Dedifferentiated amniotic fluid mesenchymal stem cell (primary cell): Measurements from ENCODE around the gene SLC25A21.
"Not testable (repeated sequence)": the region's sequence is repeated elsewhere in the genome, so short reads cannot be mapped to it uniquely, and the experiment has no call there.

Experiments
- DNase-seq: peaks from one replicate; pipeline ENCODE4 v3.0.0-alpha.2; 2016; ENCODE audit errors: extremely low spot score

Gene SLC25A21

GRCh38 chr14:36713960-36714703 lies 458.3 kb downstream of the SLC25A21 start:
- DNase-seq, result no peak

GRCh38 chr14:36707570-36707969 lies 464.8 kb downstream of the SLC25A21 start:
- DNase-seq, result no peak

- no peak for DNase-seq
Observed at GRCh38 chr14:36702474-36702873, 469.9 kb downstream of the SLC25A21 start.

GRCh38 chr14:36701132-36701531 lies 471.3 kb downstream of the SLC25A21 start:
- no peak for DNase-seq

DNA sequence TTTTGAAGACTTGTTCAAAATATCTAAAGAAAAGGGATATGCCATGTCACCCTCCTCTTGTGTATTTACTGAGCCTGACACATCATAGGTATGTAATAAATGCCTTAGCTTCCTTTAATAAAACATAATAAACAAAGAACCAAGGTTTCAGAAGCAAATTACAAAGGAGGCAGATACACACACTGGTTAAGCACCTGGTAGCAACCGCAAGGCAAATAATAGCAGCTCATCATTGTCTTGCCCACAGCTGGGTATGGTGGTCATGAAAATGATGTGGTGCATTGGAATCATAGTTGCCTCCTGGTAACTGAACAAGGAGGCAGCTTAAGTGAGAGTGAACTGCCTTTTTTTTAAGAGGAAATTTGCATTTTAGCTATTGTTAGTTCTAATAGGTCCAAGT lies 471.8 kb downstream of the SLC25A21 start:
- no peak for DNase-seq

DNA sequence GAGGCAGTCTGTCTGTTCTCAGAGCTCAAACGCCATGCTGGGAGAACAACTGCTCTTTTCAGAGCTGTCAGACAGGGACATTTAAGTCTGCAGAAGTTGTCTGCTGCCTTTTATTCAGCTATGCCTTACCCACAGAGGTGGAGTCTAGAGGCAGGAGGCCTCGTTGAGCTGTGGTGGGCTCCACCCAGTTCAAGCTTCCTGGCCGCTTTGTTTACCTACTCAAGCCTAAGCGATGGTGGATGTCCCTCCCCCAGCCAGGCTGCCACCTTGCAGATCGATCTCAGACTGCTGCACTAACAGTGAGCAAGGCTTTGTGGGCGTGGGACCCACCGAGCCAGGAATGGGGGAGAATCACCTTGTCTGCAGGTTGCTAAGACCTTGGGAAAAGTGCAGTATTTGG lies 473.0 kb downstream of the SLC25A21 start:
- DNase-seq, result not testable (repeated sequence)

DNA sequence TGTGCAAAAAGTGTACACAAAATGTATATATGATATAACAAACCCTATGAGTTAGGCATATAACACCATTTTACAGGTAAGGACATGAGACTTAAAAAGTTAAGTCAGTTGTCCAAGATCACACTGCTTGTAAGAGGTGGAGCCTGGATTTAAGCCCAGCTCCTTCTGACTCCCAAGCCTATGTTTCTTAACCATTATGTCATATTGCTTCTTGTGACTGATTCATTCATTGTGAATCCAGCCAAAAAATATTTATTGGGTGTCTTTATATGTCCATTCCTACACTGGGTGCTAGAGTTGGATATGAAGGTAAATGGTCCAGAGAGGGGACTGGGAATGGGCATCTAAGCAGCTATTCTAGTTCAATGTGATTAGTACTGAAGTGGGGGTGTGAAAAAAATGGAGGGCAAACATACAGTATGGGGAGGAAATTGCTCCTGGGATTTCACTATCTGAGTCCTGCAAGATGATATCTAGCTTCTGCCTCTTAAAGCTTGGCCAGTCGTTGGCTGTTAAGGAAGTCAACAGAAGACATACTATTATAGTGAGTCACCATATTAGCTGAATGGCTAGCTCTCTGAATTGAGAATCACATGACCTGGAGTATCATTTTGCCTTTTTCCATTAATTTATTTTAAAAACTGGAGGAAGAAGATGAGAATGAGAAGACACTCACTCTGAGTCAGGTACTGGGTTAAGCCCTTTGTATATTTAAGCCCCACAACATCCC lies 481.9 kb downstream of the SLC25A21 start:
- DNase-seq, result no peak

GRCh38 chr14:36684946-36685345 lies 487.5 kb downstream of the SLC25A21 start:
- no peak for DNase-seq

DNA sequence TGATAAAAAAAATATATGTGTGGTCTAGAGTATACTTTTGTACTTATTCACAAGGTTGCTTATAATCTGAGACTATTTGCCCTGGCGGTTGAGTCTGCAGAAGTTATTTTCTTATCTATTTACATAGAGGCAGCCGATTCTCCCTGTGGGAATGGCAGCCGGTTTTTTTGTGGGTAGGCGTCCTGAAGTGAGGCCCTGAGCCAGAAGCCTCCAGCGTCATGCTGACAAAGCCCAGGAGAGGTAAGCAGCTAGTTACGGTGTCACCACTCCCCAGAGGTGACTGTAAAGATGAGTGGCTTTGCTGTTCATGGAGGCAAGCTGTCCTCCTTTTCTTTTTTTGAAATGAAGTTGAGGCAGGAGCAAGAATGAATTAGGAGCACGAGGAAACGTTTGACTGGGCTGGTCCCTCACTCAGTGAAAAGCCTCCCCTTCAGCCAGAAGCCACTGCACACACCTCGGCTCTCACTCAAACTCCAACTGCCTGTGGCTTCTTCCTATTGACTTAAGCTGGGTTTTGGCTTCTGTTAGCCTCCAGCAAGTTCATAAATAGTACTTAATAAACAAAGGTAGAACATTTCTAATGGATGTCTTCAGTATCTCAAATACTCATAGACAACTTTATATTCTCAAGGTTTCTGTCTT lies 489.2 kb downstream of the SLC25A21 start:
- no peak for DNase-seq

DNA sequence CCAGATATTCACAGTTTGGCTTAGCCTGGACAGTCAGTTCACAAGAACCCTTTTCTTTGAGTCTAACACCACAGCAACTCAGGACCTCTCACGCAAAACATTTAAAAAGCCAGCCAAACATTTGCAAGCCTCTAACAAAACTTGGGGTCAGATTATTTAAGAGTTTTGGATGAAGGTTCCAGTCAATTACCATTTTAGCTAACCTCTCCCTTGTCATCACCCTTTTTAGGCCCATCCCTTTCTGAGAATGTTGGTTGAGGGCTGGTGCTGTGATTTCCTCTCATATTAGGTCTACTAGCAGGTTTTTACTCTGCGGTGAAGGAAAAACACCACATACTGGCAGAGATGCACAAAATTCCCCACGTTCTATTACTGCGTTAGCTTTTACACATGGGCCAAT lies 490.1 kb downstream of the SLC25A21 start:
- no peak for DNase-seq

DNA sequence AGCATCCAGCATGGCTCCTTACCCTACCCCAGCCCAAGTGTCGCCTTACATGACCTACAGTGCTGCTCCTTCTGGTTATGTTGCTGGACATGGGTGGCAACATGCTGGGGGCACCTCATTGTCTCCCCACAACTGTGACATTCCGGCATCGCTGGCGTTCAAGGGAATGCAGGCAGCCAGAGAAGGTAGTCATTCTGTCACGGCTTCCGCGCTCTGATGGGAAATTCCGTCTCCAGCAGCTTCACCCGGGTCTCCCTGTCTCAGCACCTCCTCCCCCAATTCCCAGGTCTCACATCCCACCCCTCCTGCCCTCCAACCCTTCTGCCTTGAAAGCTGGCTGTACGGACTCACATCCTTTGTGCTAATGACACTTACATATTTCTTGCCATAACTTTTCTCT lies 496.2 kb downstream of the SLC25A21 start:
- no peak for DNase-seq

- no peak for DNase-seq
Observed at GRCh38 chr14:36675581-36675980, 496.8 kb downstream of the SLC25A21 start.

DNA sequence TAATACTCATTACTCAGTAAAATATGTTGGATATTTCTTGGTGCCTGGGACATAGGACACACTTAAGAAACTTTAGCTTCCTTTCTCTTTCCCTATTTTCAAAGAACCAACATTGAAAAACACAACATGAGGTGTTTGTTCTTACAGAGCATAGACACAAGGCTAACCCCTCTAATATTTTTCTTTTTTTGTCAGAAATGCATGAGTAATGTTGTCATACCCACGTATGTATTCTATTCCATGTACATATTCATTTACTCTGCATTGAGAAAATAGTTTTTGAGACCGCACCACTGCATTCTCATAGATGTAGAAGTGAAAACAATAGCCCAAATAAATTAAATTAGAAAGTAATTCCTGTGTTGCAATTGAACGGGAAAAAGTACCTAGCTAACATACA lies 497.7 kb downstream of the SLC25A21 start:
- no peak for DNase-seq

- no peak for DNase-seq
Observed at GRCh38 chr14:36672095-36672494, 500.3 kb downstream of the SLC25A21 start.

- no peak for DNase-seq
Observed at GRCh38 chr14:36671149-36671548, 501.3 kb downstream of the SLC25A21 start.

DNA sequence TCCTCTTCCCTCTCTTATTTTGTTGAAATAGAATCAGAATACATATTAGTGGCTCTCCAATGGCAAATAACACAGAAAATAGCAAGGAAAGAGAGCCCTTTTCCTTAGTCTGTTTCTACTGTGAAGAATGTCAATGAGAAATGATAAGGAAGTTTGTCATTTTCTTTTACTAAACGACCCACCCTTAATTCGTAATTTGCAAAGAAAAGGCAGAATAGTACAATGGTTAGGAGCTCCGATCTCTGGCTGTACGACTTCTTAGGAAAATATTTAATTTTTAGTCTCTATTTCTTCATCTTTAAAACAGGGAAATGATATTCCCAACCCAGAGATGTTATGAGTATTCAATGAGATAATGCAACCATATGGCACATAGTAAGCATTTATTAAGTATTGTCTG lies 504.7 kb downstream of the SLC25A21 start:
- no peak for DNase-seq

DNA sequence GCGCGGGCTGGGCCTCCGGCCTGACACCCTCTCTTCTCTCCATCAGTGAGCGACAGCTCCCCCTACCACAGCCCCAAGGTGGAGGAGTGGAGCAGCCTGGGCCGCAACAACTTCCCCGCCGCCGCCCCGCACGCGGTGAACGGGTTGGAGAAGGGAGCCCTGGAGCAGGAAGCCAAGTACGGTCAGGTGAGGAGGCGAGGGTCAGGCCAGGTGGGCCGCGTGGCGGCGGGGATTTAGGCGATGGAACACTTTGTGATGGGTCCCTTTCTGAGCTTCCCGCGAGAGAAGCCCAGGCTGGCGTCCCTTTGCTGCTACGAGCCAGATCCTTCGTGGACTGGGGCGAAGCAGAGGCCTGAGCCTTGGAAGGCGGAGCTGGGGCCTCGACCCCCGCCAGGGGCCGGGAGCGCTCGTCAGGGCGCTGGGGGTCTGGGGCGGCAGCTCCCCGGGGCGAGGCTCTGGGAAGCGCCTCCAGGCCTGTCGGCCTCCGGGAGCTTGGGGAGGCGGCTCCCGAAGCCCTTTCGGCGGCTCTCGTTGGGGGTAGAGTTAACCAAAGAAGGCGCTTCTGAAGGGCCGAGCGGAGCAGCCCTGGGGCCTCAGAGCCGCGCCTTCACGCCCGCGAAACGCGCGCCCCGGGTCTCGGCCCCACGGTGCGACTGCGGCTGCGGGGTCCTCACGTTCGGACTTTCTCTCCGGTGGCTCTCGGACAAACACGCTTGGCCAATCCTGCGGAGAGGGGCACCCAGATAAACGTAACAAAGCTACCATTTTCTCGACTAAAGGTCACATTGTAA lies 505.8 kb downstream of the SLC25A21 start:
- DNase-seq, result no peak

- no peak for DNase-seq
Observed at GRCh38 chr14:36665887-36666415, 506.5 kb downstream of the SLC25A21 start.

GRCh38 chr14:36664322-36665193 lies 507.8 kb downstream of the SLC25A21 start:
- no peak for DNase-seq

DNA sequence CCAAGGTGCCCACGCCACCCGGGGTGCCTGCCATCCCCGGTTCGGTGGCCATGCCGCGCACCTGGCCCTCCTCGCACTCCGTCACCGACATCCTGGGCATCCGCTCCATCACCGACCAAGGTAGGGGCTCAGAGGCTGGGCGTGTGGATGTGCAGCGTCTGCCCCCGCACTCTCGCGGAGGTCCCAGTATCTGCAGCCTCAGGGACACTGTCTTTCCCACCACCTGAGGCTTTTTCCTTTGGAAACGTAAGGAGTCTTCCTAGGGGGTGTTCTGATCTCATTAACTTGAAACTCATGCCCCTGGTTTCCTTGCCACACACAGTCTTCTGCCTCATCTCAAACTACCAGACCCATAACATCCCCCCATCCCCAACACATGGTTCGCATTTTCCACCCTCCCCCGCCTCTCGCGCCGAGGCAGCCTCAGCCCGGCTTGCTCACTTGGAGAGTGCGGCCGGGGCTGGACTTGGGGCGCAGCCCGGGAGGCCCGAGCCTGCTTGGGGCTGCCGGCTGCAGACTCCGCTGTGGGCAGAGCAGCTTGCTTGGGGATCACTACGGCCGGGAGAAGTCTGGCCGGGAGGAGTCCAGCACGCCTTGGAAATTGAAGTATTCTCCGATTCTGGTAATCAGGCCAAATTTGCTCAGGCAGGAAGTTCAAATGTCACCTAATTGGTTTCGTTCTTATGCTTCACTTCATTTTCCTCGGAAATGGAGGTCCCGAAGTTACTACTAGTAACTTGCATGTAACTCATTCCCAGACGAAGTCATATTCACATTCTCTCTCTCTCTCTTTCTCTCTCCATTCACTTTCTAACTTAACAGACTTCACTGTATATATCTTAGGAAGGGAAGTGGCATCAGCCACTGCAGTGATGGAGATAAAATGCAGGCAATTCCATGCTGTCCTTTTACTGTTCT lies 508.7 kb downstream of the SLC25A21 start:
- no peak for DNase-seq
